Measurements from ENCODE around the gene TREM1.

TREM1 gene

GRCh38 chr6:41315203-41315602 lies 28.7 kb upstream of the TREM1 start:
- TF ChIP-seq ZNF565 (CRISPR knock-in tag; conservative IDR thresholded peaks at IDR 0.05; ENCODE audit: low read depth) (no peak), ZC3H10 (CRISPR knock-in tag; IDR thresholded peaks at IDR 0.05) (no peak), CSRNP3 (CRISPR knock-in tag; IDR thresholded peaks at IDR 0.05) (no peak), ZFP30 (CRISPR knock-in tag; IDR thresholded peaks at IDR 0.05) (no peak), ARNTL (CRISPR knock-in tag; IDR thresholded peaks at IDR 0.05; ENCODE audit: borderline replicate concordance, low read depth) (no peak), TCF4 (CRISPR knock-in tag; IDR thresholded peaks at IDR 0.05; ENCODE audit: borderline replicate concordance) (no peak), PPARA (CRISPR knock-in tag; IDR thresholded peaks at IDR 0.05; ENCODE audit: borderline replicate concordance) (no peak), OSR1 (CRISPR knock-in tag; IDR thresholded peaks at IDR 0.05) (no peak), ZNF8 (CRISPR knock-in tag; IDR thresholded peaks at IDR 0.05) (no peak), BACH2 (CRISPR knock-in tag; IDR thresholded peaks at IDR 0.05; ENCODE audit: borderline replicate concordance) (no peak), CREB5 (CRISPR knock-in tag; IDR thresholded peaks at IDR 0.05; ENCODE audit: low read depth) (no peak), ZNF70 (CRISPR knock-in tag; IDR thresholded peaks at IDR 0.05) (no peak), CSDC2 (CRISPR knock-in tag; IDR thresholded peaks at IDR 0.05) (no peak), POU6F1 (CRISPR knock-in tag; IDR thresholded peaks at IDR 0.05; ENCODE audit: borderline replicate concordance, low read depth) (no peak), TOX (CRISPR knock-in tag; IDR thresholded peaks at IDR 0.05; ENCODE audit: borderline replicate concordance) (no peak)
- ATAC-seq = no peak

GRCh38 chr6:41306187-41306854 lies 19.8 kb upstream of the TREM1 start:
- ATAC-seq = peak; percentile 62; the same call in 2 of the 3 replicates
- TF ChIP-seq ARNTL (CRISPR knock-in tag; IDR thresholded peaks at IDR 0.05; ENCODE audit: borderline replicate concordance, low read depth) (no peak), CSRNP3 (CRISPR knock-in tag; IDR thresholded peaks at IDR 0.05) (no peak), PATZ1 (CRISPR knock-in tag; IDR thresholded peaks at IDR 0.05; ENCODE audit: borderline replicate concordance) (no peak), ZNF8 (CRISPR knock-in tag; IDR thresholded peaks at IDR 0.05) (no peak), TSHZ2 (CRISPR knock-in tag; IDR thresholded peaks at IDR 0.05) (no peak), ZNF565 (CRISPR knock-in tag; conservative IDR thresholded peaks at IDR 0.05; ENCODE audit: low read depth) (no peak)

GRCh38 chr6:41302638-41303037 lies 16.2 kb upstream of the TREM1 start:
- TF ChIP-seq ZC3H10 (CRISPR knock-in tag; IDR thresholded peaks at IDR 0.05) (no peak), POU6F1 (CRISPR knock-in tag; IDR thresholded peaks at IDR 0.05; ENCODE audit: borderline replicate concordance, low read depth) (no peak), CREB5 (CRISPR knock-in tag; IDR thresholded peaks at IDR 0.05; ENCODE audit: low read depth) (no peak)
- ATAC-seq = no peak
